Stimulated activated CD8-positive, alpha-beta memory T cell treated with anti-CD3 and anti-CD28 coated beads, Interleukin-12 subunit alpha, Interleukin-12 subunit beta, amount 100 ng/mL, for 1 hour (primary cell): ENCODE data around the gene TTC23.

ENCODE experiments used
- DNase-seq: peaks from one replicate; pipeline ENCODE4 v3.0.0-alpha.2; 2020; ENCODE audit warnings: low read depth

Gene TTC23

GRCh38 chr15:99101501-99101900, 147.9 kb downstream of the TTC23 start:
- DNase-seq = no peak

- no peak for DNase-seq
Measured at GRCh38 chr15:99100245-99101173, 148.9 kb downstream of the TTC23 start.

GRCh38 chr15:99099661-99100060, 149.7 kb downstream of the TTC23 start:
- DNase-seq = no peak

- no peak for DNase-seq
Measured at GRCh38 chr15:99098991-99099390, 150.4 kb downstream of the TTC23 start.

- DNase-seq = no peak
Measured at GRCh38 chr15:99098426-99098825, 151.0 kb downstream of the TTC23 start.

- no peak for DNase-seq
Measured at GRCh38 chr15:99097441-99098410, 151.7 kb downstream of the TTC23 start.

GRCh38 chr15:99096894-99097426, 152.4 kb downstream of the TTC23 start:
- DNase-seq = no peak

- DNase-seq = no peak
Measured at GRCh38 chr15:99096173-99096893, 153.0 kb downstream of the TTC23 start.

- no peak for DNase-seq
Measured at GRCh38 chr15:99095626-99096025, 153.8 kb downstream of the TTC23 start.

- DNase-seq = no peak
Measured at GRCh38 chr15:99092554-99093172, 156.7 kb downstream of the TTC23 start.

GRCh38 chr15:99090938-99091337, 158.4 kb downstream of the TTC23 start:
- no peak for DNase-seq

GRCh38 chr15:99090011-99090699, 159.2 kb downstream of the TTC23 start:
- no peak for DNase-seq

GRCh38 chr15:99087405-99087943, 161.9 kb downstream of the TTC23 start:
- DNase-seq = no peak

GRCh38 chr15:99086327-99086667, 163.1 kb downstream of the TTC23 start:
- DNase-seq = no peak
